ENCODE results near the gene B3GNT5.
"Not testable (repeated sequence)": the region's sequence is repeated elsewhere in the genome, so short reads cannot be mapped to it uniquely, and the experiment has no call there.

The B3GNT5 gene

DNA sequence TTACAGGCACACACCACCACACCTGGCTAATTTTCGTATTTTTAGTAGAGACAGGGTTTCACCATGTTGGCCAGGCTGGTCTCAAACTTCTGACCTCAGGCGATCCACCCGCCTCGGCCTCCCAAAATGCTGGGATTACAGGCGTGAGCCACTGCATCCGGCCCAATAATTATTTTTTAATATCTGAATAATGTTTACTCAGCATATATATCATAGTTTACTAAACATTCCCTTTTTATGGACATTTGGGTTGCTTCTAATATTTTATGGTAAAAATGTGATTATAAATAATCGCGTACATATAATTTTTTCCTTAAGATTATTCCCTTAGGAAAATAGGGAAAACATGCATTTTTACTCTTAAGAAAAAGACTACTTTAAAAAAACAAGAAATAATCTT, 22.8 kb upstream of the B3GNT5 start:
- not testable (repeated sequence) for DNase-seq (ENCODE audit: low read depth in 2 of 2)

DNA sequence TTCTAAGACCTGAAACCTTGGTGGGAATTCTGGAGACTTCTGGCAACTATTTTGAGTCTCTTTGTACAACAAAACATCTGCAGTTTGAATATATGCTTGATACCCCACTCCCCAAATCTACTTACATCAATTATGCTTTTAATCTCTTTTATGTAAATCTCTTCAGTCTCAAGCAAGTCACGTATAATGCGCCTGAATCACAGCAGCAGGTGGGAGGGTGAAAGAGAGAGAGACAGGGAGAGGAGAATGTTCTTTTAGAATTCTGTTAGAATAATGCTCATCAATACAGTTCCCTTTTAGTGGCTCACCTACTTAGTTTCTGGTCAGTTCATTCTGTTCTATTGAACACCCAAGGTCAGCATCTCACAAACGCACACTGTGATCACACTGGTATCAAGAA, 22.2 kb upstream of the B3GNT5 start:
- DNase-seq (ENCODE audit: low read depth in 2 of 2), result no peak

DNA sequence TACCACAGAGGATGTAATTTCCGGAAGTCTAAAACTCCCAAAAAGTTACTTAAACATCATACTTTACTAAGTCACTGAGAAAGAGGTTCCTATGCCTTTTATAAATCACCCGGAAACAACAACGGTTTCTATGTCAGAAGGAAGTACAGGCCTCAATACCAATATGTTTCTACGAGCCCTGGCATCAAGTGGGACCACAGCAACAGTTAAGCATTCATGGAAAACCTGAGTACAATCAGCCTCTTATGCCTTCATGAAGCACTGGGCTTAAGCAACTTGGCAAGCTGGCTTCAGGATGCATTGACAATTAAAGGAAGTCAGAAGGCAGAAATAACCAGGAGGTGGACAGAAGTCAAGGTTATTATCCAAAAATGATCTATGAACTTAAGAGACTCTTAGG, 19.1 kb upstream of the B3GNT5 start:
- DNase-seq (ENCODE audit: low read depth in 2 of 2), result no peak

GRCh38 chr3:183239046-183239445, 14.0 kb upstream of the B3GNT5 start:
- DNase-seq (ENCODE audit: low read depth in 2 of 2), result no peak

DNA sequence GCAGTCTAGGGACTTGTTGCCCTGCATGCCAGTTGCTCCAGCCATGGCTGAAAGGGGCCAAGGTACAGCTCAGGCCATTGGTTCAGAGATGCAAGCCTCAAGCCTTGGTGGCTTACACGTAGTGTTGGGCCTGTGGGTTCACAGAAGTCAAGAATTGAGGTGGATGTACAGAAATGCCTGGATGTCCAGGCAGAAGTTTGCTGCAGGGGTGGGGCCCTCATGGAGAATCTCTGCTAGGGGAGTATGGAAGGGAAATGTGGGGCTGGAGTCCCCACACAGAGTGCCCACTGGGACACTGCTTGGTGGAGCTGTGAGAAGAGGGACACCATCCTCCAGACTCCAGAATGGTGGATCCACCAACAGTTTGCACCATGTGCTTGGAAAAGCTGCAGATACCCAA, 10.6 kb upstream of the B3GNT5 start:
- DNase-seq (ENCODE audit: low read depth in 2 of 2), result no peak

- no peak for DNase-seq (ENCODE audit: low read depth in 2 of 2)
These were observed 8.8 kb upstream of the B3GNT5 start for GRCh38 chr3:183244219-183244618.

DNA sequence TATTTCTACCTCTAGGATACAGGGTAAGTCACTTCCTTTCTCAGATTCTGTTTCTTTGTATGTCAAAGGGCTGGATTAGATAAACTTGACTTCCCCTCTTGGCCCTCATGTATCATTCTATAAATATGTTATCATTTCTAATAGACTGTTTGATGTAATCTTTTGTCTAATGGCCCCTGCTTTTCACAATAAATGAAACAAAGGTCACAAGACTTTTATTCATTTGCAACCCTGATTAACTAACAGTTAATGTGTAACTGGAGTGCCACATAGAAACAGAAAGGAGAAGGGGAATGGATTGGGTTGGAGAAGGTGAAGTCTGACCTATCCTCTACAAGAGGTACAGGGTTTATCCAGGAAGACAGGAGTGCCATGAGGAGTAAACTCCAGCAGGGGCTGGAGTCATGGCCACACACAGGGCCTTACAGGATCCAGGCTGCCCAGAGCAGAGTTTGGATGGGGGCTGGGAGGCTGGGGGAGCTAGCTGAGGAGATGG, 8.0 kb upstream of the B3GNT5 start:
- DNase-seq (ENCODE audit: low read depth in 2 of 2), result no peak

DNA sequence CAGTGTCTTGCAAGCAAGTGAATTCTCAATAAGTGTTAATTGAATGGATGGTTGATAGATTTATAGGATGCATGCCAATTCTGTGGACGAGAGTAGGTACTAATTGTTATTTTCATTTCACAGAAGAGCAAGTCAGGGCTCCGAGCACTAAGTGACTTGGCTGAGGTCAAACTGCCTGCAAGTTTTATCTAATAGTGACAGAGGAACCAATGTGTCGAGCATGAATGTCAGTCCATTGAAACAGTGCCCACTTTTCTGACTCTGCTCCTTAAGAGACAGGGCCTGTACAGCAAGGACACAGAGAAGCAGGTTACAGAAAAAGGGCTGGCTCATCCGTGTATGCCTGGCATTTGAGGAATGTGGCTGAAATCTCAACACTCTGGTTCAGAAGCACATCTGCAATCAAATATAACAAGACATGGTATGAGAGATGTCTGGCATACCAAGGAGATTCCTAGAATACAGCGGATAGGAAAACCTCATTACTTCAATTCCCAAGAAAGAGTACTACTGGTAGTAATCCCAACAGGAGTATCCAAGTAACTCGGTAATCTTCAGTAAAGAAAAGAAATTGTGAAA, 6.0 kb upstream of the B3GNT5 start:
- DNase-seq (ENCODE audit: low read depth in 2 of 2), result no peak

GRCh38 chr3:183249006-183249718, 3.9 kb upstream of the B3GNT5 start:
- DNase-seq (ENCODE audit: low read depth in 2 of 2), result no peak

DNA sequence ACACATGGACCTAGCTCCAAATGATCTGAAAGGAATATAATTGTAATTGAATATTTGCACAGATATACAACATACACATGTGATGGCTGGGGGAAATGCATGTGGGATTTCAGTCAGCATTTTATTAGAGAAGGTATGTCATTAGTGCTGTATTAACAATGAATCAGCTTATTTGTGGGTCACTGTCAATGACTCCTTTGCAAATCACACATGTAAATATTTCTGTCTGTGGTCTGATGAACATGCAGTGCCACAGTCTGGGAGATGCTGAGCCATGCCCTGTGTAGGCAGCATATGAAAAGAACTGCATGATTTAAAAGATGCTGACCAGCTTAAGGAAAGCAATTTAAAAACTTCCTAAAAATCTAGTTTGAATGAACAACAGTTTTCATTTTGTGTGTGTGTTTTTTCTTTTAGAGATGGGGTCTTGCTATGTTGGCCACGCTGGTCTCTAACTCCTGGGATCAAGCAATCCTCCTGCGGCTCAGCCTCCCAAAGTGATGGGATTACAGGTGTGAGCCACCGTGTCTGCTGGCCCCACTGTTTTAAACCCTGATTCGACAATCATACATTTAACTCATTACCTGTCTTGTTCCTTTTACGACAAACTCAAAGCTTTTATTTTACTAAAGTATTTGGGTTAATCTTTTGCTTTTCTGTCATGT, 803 bp upstream of the B3GNT5 start:
- DNase-seq (ENCODE audit: low read depth in 2 of 2), result no peak

DNA sequence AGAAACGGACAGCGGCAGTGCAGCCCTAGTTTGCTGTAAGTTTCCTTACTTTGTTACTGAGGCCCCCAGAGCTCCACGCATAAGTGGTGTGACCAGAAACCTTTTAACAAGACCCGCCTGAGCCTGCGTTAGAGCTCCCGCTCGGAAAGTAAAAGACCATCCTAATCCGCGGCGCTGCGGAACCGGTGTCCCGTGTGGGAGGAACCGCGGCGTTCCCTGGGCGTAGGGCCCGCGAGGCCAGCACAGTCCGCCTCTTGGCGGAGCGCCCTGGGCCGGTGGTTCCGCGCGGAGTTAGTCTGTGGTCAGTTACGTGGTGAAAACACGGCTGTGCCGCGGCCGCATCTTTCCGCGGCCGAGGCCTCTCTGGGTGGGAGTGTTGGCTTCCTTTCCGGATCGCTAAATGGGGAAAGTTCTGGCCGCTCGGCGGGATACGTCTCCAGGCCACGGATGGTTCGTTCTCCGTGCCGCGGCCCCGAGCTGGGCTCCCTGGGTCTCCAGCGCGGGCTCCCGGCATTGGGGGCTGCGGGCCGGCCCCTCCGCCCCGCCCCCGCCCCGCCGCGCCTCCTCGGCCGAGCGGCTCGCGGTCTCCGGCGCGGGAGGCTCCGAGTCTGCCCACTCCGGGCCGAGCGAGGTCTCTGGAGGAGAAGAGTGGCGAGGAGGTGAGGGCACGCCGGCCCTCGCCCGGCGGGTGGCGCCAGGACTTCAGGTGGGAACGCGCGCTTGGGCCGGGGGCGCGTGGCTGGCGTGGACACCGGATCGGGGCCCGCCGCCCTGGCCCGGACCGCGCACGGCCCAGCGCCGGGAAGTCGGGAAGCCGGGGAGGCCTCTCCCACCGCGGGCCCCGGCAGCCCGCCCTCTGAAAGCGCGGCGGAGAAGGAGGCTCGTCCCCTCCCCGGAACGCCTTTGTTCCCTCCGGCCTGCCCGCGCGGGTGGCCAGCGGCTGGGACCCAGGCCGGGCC, 754 bp downstream of the B3GNT5 start:
- no peak for DNase-seq (ENCODE audit: low read depth in 2 of 2)

GRCh38 chr3:183254487-183255347, 1.7 kb downstream of the B3GNT5 start:
- no peak for DNase-seq (ENCODE audit: low read depth in 2 of 2)

- DNase-seq (ENCODE audit: low read depth in 2 of 2), result no peak
These were observed 2.3 kb downstream of the B3GNT5 start for GRCh38 chr3:183255348-183255730.

DNA sequence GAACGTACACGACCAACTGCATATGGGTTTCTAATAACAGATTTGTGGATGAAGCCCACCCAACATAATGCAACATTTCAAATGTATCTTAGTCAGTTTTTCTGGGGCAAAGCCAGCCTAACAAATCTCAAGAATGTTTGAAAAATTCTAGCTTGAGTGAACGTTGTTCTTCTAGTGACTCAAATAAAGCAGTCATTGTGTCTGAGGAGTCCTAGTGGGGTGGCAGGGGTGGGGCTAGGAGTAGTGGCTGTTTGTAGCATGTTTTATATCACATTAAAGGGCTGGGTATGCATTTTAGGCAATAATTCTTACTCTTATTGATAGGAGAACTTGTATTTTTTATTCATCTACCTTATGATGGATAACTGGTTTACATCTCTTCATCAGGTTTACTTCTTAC, 6.0 kb downstream of the B3GNT5 start:
- no peak for DNase-seq (ENCODE audit: low read depth in 2 of 2)

GRCh38 chr3:183259621-183260020, 6.6 kb downstream of the B3GNT5 start:
- DNase-seq (ENCODE audit: low read depth in 2 of 2), result no peak

DNA sequence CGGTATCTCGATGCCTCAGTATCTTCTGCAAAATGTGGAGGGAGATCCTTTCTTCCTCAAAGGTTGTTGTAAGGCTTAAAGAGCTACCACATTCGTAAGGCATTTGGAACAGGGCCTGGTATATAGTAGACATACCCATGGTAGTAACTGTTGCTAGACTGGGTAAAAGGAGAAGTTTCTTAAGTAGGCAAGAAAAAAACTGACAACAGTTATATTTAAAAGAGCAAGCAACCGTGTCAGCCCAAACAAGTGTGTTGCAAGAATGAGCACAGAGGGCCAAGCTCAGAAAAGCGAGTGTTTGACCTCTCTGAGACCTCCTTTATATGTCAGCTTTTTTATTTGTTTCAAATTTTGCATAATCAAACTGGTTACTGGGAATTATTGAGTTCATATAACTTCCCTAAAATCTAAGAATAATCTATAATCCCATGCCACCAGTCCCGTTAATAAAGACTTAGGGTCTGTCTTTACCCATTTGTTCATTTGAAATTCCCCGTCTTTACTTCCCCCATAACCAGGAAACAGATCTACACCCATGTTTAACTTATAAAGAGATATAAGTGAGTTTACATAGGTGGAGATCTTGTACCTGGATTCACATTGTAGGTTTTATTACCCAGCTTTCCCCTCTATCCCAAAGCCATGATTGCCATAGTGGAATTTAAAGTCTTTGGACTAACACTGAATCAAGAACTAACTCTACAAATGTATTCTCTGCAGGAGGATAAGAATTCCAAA, 7.3 kb downstream of the B3GNT5 start:
- DNase-seq (ENCODE audit: low read depth in 2 of 2), result no peak

DNA sequence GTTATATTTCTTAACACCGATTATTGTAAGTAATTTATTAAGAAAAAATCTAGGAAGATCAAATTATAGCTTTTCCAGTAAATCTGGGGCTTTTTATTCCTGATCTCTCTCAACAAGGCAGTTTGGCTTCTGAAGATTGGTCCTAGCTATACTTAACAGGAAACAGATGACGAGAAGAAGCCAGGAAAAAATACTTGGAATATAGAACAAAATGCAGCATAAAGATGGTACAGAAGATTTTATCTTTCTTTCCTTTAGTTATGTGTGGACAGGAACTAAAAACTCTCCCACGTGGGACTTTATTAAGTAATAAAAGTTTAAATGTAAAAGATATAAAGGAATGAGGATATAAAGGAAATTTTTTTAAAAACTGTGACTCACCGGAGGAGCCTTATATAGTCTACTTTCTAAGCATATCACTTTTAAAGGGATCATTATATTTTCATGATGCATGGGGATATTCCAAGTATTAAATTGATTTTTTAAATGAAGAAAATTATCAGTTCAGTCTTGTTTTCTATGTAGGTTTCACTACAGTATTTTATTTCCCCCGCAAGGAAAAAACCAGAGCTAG, 8.2 kb downstream of the B3GNT5 start:
- no peak for DNase-seq (ENCODE audit: low read depth in 2 of 2)

GRCh38 chr3:183262875-183263378, 9.9 kb downstream of the B3GNT5 start:
- no peak for DNase-seq (ENCODE audit: low read depth in 2 of 2)

GRCh38 chr3:183264268-183264667, 11.2 kb downstream of the B3GNT5 start:
- no peak for DNase-seq (ENCODE audit: low read depth in 2 of 2)

GRCh38 chr3:183265157-183265642, 12.1 kb downstream of the B3GNT5 start:
- DNase-seq (ENCODE audit: low read depth in 2 of 2), result no peak

All from stimulated activated CD8-positive, alpha-beta memory T cell treated with anti-CD3 and anti-CD28 coated beads, Interleukin-15, amount 100 ng/mL, for 48 hours (primary cell).